Loucy (cell line): ENCODE measurements around the gene FAM167B.

Source experiments
- EZH2phosphoT487 ChIP-seq: fragments of 200-600 bp; IDR thresholded peaks from 2 replicates; pipeline ENCODE4 v1.6.1; 2018; ENCODE audit warnings: antibody characterized with exemption, mild to moderate bottlenecking, moderate library complexity, borderline replicate concordance
- TF ChIP-seq, protein P1 (sequence below): fragments of 200-600 bp; sonication (generic); conservative IDR thresholded peaks from 2 replicates; pipeline ENCODE4 v1.5.1; 2014; ENCODE audit warnings: mild to moderate bottlenecking, antibody characterized with exemption, low read length

DNA sequence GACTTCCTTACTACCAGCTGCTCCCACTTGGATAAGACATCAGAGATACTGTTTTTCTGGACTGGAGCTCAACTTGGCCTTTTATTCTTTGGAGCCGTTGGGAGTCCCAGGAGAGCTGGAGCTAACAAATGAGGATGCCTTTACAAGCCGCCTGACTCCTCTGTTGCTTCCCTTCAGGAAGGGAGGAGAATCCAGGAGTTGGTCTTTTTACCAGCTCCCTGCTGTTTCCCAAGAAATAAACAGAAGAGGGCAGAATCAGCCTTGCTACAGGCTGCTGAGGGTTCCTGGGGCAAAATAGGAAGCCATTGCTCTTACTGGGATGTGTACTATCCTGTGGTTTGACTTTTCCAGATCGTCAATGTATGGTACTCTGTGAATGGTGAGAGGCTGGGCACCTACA is 23.3 kb upstream of the FAM167B start:
- TF ChIP-seq, protein P1, sequence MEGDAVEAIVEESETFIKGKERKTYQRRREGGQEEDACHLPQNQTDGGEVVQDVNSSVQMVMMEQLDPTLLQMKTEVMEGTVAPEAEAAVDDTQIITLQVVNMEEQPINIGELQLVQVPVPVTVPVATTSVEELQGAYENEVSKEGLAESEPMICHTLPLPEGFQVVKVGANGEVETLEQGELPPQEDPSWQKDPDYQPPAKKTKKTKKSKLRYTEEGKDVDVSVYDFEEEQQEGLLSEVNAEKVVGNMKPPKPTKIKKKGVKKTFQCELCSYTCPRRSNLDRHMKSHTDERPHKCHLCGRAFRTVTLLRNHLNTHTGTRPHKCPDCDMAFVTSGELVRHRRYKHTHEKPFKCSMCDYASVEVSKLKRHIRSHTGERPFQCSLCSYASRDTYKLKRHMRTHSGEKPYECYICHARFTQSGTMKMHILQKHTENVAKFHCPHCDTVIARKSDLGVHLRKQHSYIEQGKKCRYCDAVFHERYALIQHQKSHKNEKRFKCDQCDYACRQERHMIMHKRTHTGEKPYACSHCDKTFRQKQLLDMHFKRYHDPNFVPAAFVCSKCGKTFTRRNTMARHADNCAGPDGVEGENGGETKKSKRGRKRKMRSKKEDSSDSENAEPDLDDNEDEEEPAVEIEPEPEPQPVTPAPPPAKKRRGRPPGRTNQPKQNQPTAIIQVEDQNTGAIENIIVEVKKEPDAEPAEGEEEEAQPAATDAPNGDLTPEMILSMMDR = peak; percentile 44
- no peak for TF ChIP-seq EZH2phosphoT487
